Caco-2 (cell line): ENCODE results near the gene SMARCC1. TPM values are rescaled to one million over a fixed set of nuclear protein-coding genes. Genes with fewer than 3 reads are reported as not detected.

Source experiments
- BruUV-seq: library from RNA; stranded (reverse); fragments of 400-500 nt; replicated peaks from 2 replicates; lab custom pipeline; 2021; lab: Mats Ljungman, UMichigan
- CTCF ChIA-PET: fragments of 300-600 bp; sonication (Branson Sonifier 250); formaldehyde crosslinking; loops from one replicate; lab custom pipeline; 2022; ENCODE audit warnings: antibody characterized with exemption; lab: Charles Lee
- POLR2A ChIA-PET: fragments of 300-600 bp; sonication (Branson Sonifier 250); formaldehyde crosslinking; loops from one replicate; lab custom pipeline; 2022; ENCODE audit warnings: antibody characterized with exemption; lab: Charles Lee
- DNase-seq, 2 experiments: peaks; one replicate each; pipeline versions ENCODE4 v3.0.0 to v3.0.0-alpha.2; 2020 to 2022
- H3K27me3 ChIP-seq: replicated peaks from 2 replicates; pipeline ENCODE4 v1.6.0; 2011; ENCODE audit warnings: low read length; ENCODE audit not compliant: control insufficient read depth, insufficient read depth
- H3K36me3 ChIP-seq: 2 replicates; pipeline ENCODE4 v1.5.1; 2011; ENCODE audit warnings: low read length; ENCODE audit not compliant: control insufficient read depth, insufficient read depth
- H3K4me1 ChIP-seq: fragments of 250-450 bp; sonication (Bioruptor Pico); 2 replicates; pipeline ENCODE4 v1.5.1; 2020; ENCODE audit warnings: mild to moderate bottlenecking
- H3K4me3 ChIP-seq: 2 replicates; pipeline ENCODE4 v1.5.1; 2011; ENCODE audit warnings: low read depth, mild to moderate bottlenecking, control low read depth, low read length
- H3K9me3 ChIP-seq: fragments of 250-450 bp; sonication (Bioruptor Pico); 2 replicates; pipeline ENCODE4 v1.5.1; 2020; ENCODE audit warnings: mild to moderate bottlenecking, moderate library complexity
- H3K27ac Mint-ChIP-seq: one replicate; pipeline ENCODE4 v1.8.0; 2022; ENCODE audit warnings: mixed read lengths; ENCODE audit not compliant: unreplicated experiment
- H3K27me3 Mint-ChIP-seq: one replicate; pipeline ENCODE4 v1.8.0; 2022; ENCODE audit warnings: mixed read lengths; ENCODE audit not compliant: insufficient read depth, unreplicated experiment
- H3K36me3 Mint-ChIP-seq: one replicate; pipeline ENCODE4 v1.8.0; 2022; ENCODE audit warnings: mild to moderate bottlenecking, mixed read lengths; ENCODE audit not compliant: insufficient read depth, unreplicated experiment
- H3K4me1 Mint-ChIP-seq: one replicate; pipeline ENCODE4 v1.8.0; 2022; ENCODE audit warnings: low read depth, mixed read lengths; ENCODE audit not compliant: unreplicated experiment
- H3K4me3 Mint-ChIP-seq: one replicate; pipeline ENCODE4 v1.8.0; 2022; ENCODE audit warnings: mild to moderate bottlenecking, moderate library complexity, mixed read lengths; ENCODE audit not compliant: unreplicated experiment
- H3K9me3 Mint-ChIP-seq: one replicate; pipeline ENCODE4 v1.8.0; 2022; ENCODE audit warnings: mixed read lengths; ENCODE audit not compliant: unreplicated experiment
- intact Hi-C: fragments of 100-400 bp; cut with micrococcal nuclease; formaldehyde crosslinking; loops from one replicate; pipeline ENCODE4 v1.10.0; 2022; ENCODE audit not compliant: unreplicated experiment
- total RNA-seq: library from RNA; stranded (reverse); gene quantifications from 2 replicates; pipeline ENCODE4 v1.2.3, GENCODE V29; 2022
- TF ChIP-seq, protein P1 (sequence below), 2 experiments: fragments of 200-600 bp in 1 of 2; IDR thresholded peaks; 1 replicate in 1 of 2; 2 replicates in 1 of 2; pipeline versions ENCODE4 v1.5.1 to v1.8.0; 2011 to 2022; ENCODE audit warnings: antibody characterized with exemption in 1 of 2, control low read depth in 1 of 2, inconsistent platforms in 1 of 2, low read depth in 1 of 2, low read length in 1 of 2, mild to moderate bottlenecking in 1 of 2, moderate library complexity in 1 of 2; ENCODE audit not compliant: insufficient read depth in 1 of 2, severe bottlenecking in 1 of 2, unreplicated experiment in 1 of 2

Gene SMARCC1
- total RNA-seq, 1 experiment from 2014 or later = 128 TPM

DNA sequence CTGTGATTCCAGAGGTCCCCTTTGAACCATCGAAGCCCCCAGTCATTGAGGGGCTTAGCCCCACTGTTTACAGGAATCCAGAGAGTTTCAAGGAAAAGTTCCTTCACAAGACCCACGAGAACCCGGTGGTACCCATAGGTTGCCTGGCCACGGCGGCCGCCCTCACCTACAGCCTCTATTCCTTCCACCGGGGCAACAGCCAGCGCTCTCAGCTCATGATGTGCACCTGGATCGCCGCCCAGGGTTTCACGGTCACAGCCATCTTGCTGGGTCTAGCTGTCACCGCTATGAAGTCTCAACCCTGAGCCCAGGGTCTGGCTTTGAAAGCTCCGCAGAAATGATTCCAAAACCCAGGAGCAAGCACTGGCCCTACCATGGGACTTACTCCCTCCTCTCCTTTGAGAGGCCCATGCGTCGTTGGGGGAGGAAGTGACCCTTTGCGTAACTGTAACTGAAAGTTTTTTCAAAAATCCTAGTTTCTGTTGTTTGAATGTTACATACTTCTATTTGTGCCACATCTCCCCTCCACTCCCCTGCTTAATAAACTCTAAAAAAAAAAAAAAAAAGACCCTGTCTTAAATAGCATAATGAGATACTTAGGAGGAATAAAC is 118.0 kb downstream of the SMARCC1 start:
- H3K36me3 ChIP-seq = 0 out of 2 replicates have a peak, but pooled peaks cover 2% of the 10 kb centered on the region
- H3K4me3 Mint-ChIP-seq = no peak overlapping the region

GRCh38 chr3:47661121-47661752 is 120.5 kb downstream of the SMARCC1 start:
- TF ChIP-seq, protein P1, sequence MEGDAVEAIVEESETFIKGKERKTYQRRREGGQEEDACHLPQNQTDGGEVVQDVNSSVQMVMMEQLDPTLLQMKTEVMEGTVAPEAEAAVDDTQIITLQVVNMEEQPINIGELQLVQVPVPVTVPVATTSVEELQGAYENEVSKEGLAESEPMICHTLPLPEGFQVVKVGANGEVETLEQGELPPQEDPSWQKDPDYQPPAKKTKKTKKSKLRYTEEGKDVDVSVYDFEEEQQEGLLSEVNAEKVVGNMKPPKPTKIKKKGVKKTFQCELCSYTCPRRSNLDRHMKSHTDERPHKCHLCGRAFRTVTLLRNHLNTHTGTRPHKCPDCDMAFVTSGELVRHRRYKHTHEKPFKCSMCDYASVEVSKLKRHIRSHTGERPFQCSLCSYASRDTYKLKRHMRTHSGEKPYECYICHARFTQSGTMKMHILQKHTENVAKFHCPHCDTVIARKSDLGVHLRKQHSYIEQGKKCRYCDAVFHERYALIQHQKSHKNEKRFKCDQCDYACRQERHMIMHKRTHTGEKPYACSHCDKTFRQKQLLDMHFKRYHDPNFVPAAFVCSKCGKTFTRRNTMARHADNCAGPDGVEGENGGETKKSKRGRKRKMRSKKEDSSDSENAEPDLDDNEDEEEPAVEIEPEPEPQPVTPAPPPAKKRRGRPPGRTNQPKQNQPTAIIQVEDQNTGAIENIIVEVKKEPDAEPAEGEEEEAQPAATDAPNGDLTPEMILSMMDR (IDR thresholded peaks at IDR 0.05; ENCODE audit: insufficient read depth in 1 of 2, low read depth in 1 of 2, low read length in 1 of 2, severe bottlenecking in 1 of 2, unreplicated experiment in 1 of 2) = no peak
- H3K36me3 ChIP-seq = 0 out of 2 replicates have a peak, but pooled peaks cover 2% of the 10 kb centered on the region
- DNase-seq = no peak
- no peaks in the 10 kb centered on the region for H3K27me3 ChIP-seq
- Mint-ChIP-seq H3K27me3 (no peaks in the 10 kb centered on the region), H3K27ac (no peak overlapping the region), H3K9me3 (no peaks in the 10 kb centered on the region), H3K36me3 (peaks cover 79% of the 10 kb centered on the region), H3K4me3 (no peak overlapping the region), H3K4me1 (peaks cover 6% of the 10 kb centered on the region)
- no peaks in the 10 kb centered on the region for H3K9me3 ChIP-seq
- H3K4me1 ChIP-seq = peaks cover 16% of the 10 kb centered on the region
- intact Hi-C loops = loop anchor here (10.0 kb wide), 1 partner anchor 136 kb away; no protein-coding TSS in a partner anchor
- BruUV-seq = no TSS peak
- no peak overlapping the region for H3K4me3 ChIP-seq
- ChIA-PET CTCF (no interaction called here), POLR2A (no interaction called here)

More for the DNA sequence above, 118.0 kb downstream of the SMARCC1 start:
- Mint-ChIP-seq H3K36me3 (peaks cover 74% of the 10 kb centered on the region), H3K4me1 (peaks cover 7% of the 10 kb centered on the region), H3K27me3 (no peaks in the 10 kb centered on the region), H3K27ac (no peak overlapping the region), H3K9me3 (no peaks in the 10 kb centered on the region)
- Histone ChIP-seq H3K9me3 (no peaks in the 10 kb centered on the region), H3K27me3 (no peaks in the 10 kb centered on the region), H3K4me3 (no peak overlapping the region), H3K4me1 (peaks cover 23% of the 10 kb centered on the region)
- TF ChIP-seq, protein P1 (IDR thresholded peaks at IDR 0.05; ENCODE audit: insufficient read depth in 1 of 2, low read depth in 1 of 2, low read length in 1 of 2, severe bottlenecking in 1 of 2, unreplicated experiment in 1 of 2) = no peak
- intact Hi-C loops = loop anchor here (10.0 kb wide), 1 partner anchor 139 kb away; no protein-coding TSS in a partner anchor
- ChIA-PET CTCF (no interaction called here), POLR2A (no interaction called here)
- BruUV-seq = no TSS peak
- DNase-seq = no peak

DNA sequence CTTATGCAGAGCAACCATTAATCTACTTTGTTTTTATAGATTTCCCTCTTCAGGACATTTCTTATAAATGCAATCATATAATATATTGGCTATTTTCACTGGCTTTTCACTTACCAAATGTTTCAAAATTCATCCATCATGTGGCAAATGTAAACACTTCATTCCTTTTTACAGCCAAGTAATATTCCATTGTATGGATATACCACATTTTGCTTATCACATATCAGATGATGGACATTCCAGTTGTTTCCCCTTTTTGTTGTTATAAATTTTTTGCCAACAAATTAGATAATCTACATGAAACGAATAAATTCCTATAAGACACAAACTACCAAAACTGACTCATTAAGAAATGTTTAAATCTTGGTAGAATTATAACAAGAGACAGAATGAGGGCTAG is 123.2 kb downstream of the SMARCC1 start:
- no peak overlapping the region for H3K27ac Mint-ChIP-seq

More for the DNA sequence above, 123.2 kb downstream of the SMARCC1 start:
- Mint-ChIP-seq H3K9me3 (no peaks in the 10 kb centered on the region), H3K36me3 (peaks cover 83% of the 10 kb centered on the region), H3K4me3 (no peak overlapping the region), H3K27me3 (no peaks in the 10 kb centered on the region), H3K4me1 (no peaks in the 10 kb centered on the region)
- H3K4me3 ChIP-seq = no peak overlapping the region
- no peaks in the 10 kb centered on the region for H3K27me3 ChIP-seq
- H3K36me3 ChIP-seq = 0 out of 2 replicates have a peak, but pooled peaks cover 2% of the 10 kb centered on the region
- ChIA-PET CTCF (no interaction called here), POLR2A (no interaction called here)
- intact Hi-C loops = no loop called here
- no peaks in the 10 kb centered on the region for H3K9me3 ChIP-seq
- TF ChIP-seq, protein P1 (IDR thresholded peaks at IDR 0.05; ENCODE audit: insufficient read depth in 1 of 2, low read depth in 1 of 2, low read length in 1 of 2, severe bottlenecking in 1 of 2, unreplicated experiment in 1 of 2) = no peak
- BruUV-seq = no TSS peak
- H3K4me1 ChIP-seq = no peaks in the 10 kb centered on the region
- no peak for DNase-seq
